NCI-H1092 treated with DMSO at 0.1 percent for 48 hours (cell line): ENCODE data around the gene RIF1.

Source experiments
- DNase-seq: peaks from one replicate; lab custom pipeline; 2025; lab: John Stamatoyannopoulos, UW

Gene RIF1

GRCh38 chr2:151523850-151524249 lies 114.1 kb downstream of the RIF1 start:
- no peak for DNase-seq

GRCh38 chr2:151525821-151526373 lies 116.2 kb downstream of the RIF1 start:
- no peak for DNase-seq

GRCh38 chr2:151526572-151527090 lies 116.9 kb downstream of the RIF1 start:
- no peak for DNase-seq
